Astrocyte of the cerebellum (primary cell): ENCODE results near the gene KCNG1.

ENCODE experiments used
- DNase-seq: peaks from one replicate; pipeline ENCODE4 v3.0.0-alpha.2; 2011; ENCODE audit warnings: low read depth
- H3K4me3 ChIP-seq: 2 replicates; pipeline ENCODE4 v1.5.1; 2011; ENCODE audit warnings: mild to moderate bottlenecking, low read depth, low read length, moderate library complexity
- CTCF ChIP-seq: IDR thresholded peaks from 2 replicates; pipeline ENCODE4 v1.5.1; 2012; ENCODE audit warnings: low read length, low read depth, moderate library complexity, mild to moderate bottlenecking; ENCODE audit errors: missing control alignments
- in situ Hi-C: cut with HindIII; loops from 2 replicates; pipeline ENCODE4 v1.10.0; 2017; ENCODE audit warnings: low sequenced_read_pairs

Gene KCNG1

DNA sequence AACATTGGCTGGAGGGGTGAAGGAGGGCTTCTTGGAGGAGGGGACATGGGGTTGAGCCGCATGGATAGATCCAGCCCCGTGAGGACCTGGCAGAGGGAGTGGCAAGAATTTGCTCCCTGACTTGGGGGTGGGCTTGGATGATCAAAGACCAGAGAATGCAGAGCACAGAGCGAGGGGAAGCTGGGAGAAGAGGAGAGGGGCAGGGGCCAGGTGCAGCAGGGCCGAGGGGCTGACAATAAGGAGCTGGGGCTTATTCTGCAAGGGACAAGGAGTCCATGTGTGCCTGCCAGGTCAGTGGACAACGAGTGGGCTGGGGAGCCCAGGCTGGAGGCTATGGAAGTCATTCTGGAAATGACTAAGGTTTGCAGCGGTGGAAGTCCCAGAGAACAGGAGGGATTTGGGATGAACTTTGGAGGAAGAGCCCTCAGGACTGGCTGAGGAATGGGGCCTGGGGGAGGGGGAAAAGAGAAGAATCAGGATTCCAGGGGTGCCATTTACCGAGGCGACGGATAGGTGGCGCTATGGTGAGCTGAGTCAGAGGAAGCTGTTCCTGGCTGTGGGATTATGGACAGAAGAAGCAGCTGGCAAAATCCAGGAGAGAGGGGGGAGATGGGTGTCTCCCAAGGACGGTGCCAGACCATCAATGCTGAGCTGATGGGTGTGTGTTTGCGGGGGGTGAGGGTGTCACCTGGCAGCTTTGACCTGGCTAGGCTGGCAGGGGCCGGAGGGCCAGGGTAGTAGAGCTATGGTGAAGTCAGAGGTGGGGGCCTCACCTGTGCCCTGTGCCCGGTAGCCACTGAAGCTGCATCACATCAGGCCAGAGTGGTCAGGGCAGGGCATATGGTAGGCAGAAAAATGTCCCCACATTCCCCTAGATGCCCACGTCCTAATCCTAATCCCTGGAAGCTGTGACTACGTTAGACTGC, 7.8 kb downstream of the KCNG1 start:
- in situ Hi-C loops: no loop called here
- TF ChIP-seq CTCF: peak; percentile 94
- no peak overlapping the region for H3K4me3 ChIP-seq
- peak; percentile 57 for DNase-seq

DNA sequence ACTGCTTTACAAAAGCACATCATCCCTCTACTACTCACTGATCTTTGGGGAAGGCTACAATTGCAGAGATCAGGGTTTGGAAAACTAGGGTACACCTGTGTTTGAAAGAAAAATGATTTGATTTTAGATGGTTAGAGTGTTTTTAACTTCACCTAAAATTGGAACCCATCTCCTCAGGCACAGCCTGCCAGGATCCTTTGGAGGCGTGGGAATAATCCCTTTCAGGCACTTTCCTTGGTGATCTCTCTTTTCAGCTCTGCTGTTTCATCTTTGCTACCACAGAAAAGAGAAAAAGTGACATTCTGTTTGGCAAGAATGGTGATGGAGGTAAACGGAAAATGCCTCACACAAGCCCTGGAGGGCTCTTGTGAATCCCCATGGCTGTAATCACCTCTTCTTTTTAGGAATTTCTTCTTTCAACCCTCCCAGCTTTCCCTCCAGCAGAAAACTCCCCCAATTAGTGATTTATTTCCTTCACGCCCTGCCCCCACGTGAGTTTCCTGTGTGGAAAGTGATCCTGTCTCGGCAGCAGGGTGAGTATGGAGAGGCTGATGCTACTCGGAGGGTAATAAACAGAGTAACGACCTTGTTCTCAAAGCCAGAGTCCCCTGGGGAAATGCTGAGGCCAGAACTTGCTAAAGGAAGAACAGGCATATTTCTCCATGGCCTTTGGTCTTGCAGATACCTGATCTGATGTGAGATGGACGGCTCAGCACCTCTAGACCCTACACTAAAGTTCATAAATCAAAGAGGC, 9.2 kb downstream of the KCNG1 start:
- no peak for TF ChIP-seq CTCF
- no peak overlapping the region for H3K4me3 ChIP-seq
- in situ Hi-C loops: no loop called here
- no peak for DNase-seq

DNA sequence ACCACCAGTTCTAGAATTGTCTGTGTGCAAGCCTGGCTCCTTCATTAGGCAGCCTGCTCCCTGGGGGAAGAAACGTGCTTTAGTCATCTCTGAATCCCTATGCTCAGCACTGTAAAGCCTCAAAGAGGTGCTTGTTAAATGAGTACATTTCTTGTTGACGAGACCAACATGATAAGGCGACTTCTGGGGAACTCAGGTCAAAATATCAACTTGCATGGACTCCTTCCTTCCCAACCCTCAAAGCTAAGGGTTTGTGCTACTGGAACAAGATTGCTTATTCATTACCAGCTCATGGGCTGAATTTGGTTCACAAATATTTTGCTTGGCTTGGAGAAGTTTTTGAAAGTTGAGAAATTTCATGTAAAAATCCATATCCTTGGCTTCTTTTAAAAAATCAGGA, 10.6 kb downstream of the KCNG1 start:
- in situ Hi-C loops: no loop called here
- TF ChIP-seq CTCF: no peak
- DNase-seq: no peak
- no peak overlapping the region for H3K4me3 ChIP-seq

DNA sequence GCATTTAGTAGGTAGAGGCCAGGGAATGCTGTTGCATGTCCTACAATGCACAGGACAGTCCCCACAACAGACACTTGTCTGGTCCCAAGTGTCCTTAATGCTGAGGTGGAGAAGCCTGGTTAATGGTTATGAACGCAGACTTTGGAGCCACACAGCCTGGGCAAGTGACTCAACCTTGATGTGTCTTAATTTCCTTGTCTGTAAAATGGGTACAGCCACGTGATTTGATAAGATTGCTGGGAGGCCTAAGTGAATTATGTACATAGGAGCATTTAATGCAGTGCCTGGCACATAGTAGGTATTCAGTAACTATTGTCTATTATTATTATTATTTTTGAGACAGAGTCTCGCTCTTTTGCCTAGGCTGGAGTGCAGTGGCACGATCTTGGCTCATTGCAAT, 11.4 kb downstream of the KCNG1 start:
- in situ Hi-C loops: no loop called here
- no peak for TF ChIP-seq CTCF
- no peak for DNase-seq
- no peak overlapping the region for H3K4me3 ChIP-seq

- in situ Hi-C loops: no loop called here
- no peak overlapping the region for H3K4me3 ChIP-seq
- TF ChIP-seq CTCF: no peak
- DNase-seq: no peak
Observed at GRCh38 chr20:51010932-51011331, 12.0 kb downstream of the KCNG1 start.

- H3K4me3 ChIP-seq: no peak overlapping the region
- no peak for DNase-seq
- no peak for TF ChIP-seq CTCF
- in situ Hi-C loops: no loop called here
Observed at GRCh38 chr20:51010043-51010365, 12.9 kb downstream of the KCNG1 start.
